ENCODE measurements around the gene SLC9A9. TPM values are rescaled to one million over a fixed set of nuclear protein-coding genes. Genes with fewer than 3 reads are reported as not detected.

Gene SLC9A9
- total and polyA plus RNA-seq, 7 donors, result 1.3 to 5.4 (median 2.9) TPM

GRCh38 chr3:143428294-143428693, 420.0 kb downstream of the SLC9A9 start:
- H3K9me3 ChIP-seq, result no peaks in the 10 kb centered on the region
- intact Hi-C loops (cut with DNase I), result no loop called here
- ATAC-seq (no peak), DNase-seq (no peak)
- no peak overlapping the region for H3K27ac ChIP-seq
- H3K4me1 ChIP-seq, result no peaks in the 10 kb centered on the region
- no peaks in the 10 kb centered on the region for H3K36me3 ChIP-seq (ENCODE audit: insufficient read depth in 1 of 2, low read depth in 1 of 2)
- TF ChIP-seq, protein P1, sequence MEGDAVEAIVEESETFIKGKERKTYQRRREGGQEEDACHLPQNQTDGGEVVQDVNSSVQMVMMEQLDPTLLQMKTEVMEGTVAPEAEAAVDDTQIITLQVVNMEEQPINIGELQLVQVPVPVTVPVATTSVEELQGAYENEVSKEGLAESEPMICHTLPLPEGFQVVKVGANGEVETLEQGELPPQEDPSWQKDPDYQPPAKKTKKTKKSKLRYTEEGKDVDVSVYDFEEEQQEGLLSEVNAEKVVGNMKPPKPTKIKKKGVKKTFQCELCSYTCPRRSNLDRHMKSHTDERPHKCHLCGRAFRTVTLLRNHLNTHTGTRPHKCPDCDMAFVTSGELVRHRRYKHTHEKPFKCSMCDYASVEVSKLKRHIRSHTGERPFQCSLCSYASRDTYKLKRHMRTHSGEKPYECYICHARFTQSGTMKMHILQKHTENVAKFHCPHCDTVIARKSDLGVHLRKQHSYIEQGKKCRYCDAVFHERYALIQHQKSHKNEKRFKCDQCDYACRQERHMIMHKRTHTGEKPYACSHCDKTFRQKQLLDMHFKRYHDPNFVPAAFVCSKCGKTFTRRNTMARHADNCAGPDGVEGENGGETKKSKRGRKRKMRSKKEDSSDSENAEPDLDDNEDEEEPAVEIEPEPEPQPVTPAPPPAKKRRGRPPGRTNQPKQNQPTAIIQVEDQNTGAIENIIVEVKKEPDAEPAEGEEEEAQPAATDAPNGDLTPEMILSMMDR (IDR thresholded peaks at IDR 0.05), result no peak
- H3K4me3 ChIP-seq, result no peak overlapping the region
- no peaks in the 10 kb centered on the region for H3K27me3 ChIP-seq (ENCODE audit: insufficient read depth in 3 of 3, low read length in 2 of 3)
- WGBS, 3 donors, result 90 to 97% (median 90%) methylated on average over 1 of the region's 1 CpG

DNA sequence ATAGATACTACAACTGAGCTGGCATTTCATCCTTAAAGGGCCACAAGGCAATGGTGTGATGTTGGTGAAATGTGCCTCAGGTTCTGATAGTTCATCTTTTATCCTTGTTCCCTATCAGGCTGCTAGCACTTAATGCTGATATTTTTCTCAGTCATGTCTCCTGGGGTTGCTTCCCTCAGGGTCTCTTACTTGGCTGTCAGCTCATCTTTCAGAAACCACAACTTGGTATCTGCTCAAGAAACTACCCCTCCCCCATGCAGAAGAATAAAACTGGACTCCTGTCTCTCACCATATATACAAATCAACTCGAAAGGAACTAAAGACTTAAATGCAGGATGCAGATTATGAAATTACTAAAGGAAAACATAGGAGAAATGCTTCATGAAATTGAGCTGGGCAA, 420.6 kb downstream of the SLC9A9 start:
- 79 to 86% (median 85%) methylated on average over 1 of the region's 1 CpG for WGBS, 3 donors
- H3K36me3 ChIP-seq (ENCODE audit: insufficient read depth in 1 of 2, low read depth in 1 of 2), result no peaks in the 10 kb centered on the region
- ATAC-seq (no peak), DNase-seq (no peak)
- intact Hi-C loops (cut with DNase I), result no loop called here
- no peak overlapping the region for H3K4me3 ChIP-seq
- TF ChIP-seq, protein P1 (IDR thresholded peaks at IDR 0.05), result no peak
- H3K4me1 ChIP-seq, result no peaks in the 10 kb centered on the region
- H3K9me3 ChIP-seq, result no peaks in the 10 kb centered on the region
- H3K27me3 ChIP-seq (ENCODE audit: insufficient read depth in 3 of 3, low read length in 2 of 3), result no peaks in the 10 kb centered on the region
- H3K27ac ChIP-seq, result no peak overlapping the region

DNA sequence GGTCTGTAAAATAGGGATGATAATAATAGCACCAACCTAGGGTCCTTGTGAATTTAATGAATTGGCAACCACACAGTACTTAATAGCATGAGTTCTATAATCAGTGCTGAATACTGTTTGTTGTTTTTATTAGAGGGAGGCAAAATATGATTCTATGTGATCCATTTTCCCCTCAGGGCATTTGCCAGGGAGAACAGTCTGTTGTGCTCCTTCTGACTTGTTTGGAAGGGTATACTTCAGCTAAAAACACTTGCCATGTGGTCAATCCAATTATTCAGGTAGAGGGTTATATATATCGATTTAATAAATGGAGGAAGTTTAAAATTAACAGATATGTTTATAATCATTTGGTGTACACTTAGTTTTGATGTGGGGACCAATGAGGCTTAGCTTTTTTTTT, 423.4 kb downstream of the SLC9A9 start:
- Histone ChIP-seq H3K27me3 (ENCODE audit: insufficient read depth in 3 of 3, low read length in 2 of 3) (no peaks in the 10 kb centered on the region), H3K4me1 (no peaks in the 10 kb centered on the region), H3K36me3 (ENCODE audit: insufficient read depth in 1 of 2, low read depth in 1 of 2) (no peaks in the 10 kb centered on the region), H3K4me3 (no peak overlapping the region), H3K27ac (no peak overlapping the region), H3K9me3 (no peaks in the 10 kb centered on the region)
- WGBS, 3 donors, result 94 to 100% (median 97%) methylated on average over 1 of the region's 1 CpG
- ATAC-seq (no peak), DNase-seq (no peak)
- TF ChIP-seq, protein P1 (IDR thresholded peaks at IDR 0.05), result no peak
- intact Hi-C loops (cut with DNase I), result no loop called here

GRCh38 chr3:143421556-143421955, 426.7 kb downstream of the SLC9A9 start:
- H3K9me3 ChIP-seq, result no peaks in the 10 kb centered on the region
- TF ChIP-seq, protein P1 (IDR thresholded peaks at IDR 0.05), result no peak
- intact Hi-C loops (cut with DNase I), result no loop called here
- ATAC-seq, result no peak
- no peaks in the 10 kb centered on the region for H3K4me1 ChIP-seq
- H3K36me3 ChIP-seq (ENCODE audit: insufficient read depth in 1 of 2, low read depth in 1 of 2), result no peaks in the 10 kb centered on the region
- H3K27ac ChIP-seq, result no peak overlapping the region
- 58 to 73% (median 62%) methylated on average over 3 of the region's 3 CpGs for WGBS, 3 donors
- H3K4me3 ChIP-seq, result no peak overlapping the region
- DNase-seq, result no peak
- no peaks in the 10 kb centered on the region for H3K27me3 ChIP-seq (ENCODE audit: insufficient read depth in 3 of 3, low read length in 2 of 3)

DNA sequence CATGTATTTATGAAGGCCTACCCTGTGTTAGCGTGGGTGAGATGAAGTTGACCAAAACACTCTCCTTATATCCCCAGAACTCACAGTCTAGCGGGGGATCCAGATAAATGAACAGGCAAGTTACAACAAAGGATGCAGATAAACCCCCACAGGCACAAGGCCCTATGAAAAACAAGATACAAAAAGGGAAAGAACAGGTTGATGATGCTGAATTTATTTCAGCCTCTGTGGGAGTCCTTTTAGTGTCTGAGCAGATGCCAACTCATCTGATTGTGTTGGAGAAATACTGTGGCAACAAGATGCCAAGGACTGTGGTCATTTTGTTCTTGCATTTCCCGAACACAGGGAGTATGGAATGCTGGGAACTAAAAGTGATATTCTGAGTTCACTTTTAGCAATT, 428.7 kb downstream of the SLC9A9 start:
- WGBS, 3 donors, result 80 to 89% (median 81%) methylated on average over 3 of the region's 3 CpGs
- DNase-seq, result no peak
- no peak for ATAC-seq
- H3K9me3 ChIP-seq, result no peaks in the 10 kb centered on the region
- intact Hi-C loops (cut with DNase I), result no loop called here
- H3K4me1 ChIP-seq, result no peaks in the 10 kb centered on the region
- H3K27ac ChIP-seq, result no peak overlapping the region
- TF ChIP-seq, protein P1 (IDR thresholded peaks at IDR 0.05), result no peak
- H3K27me3 ChIP-seq (ENCODE audit: insufficient read depth in 3 of 3, low read length in 2 of 3), result no peaks in the 10 kb centered on the region
- no peak overlapping the region for H3K4me3 ChIP-seq
- no peaks in the 10 kb centered on the region for H3K36me3 ChIP-seq (ENCODE audit: insufficient read depth in 1 of 2, low read depth in 1 of 2)

Data from psoas muscle (tissue), 8 donors.